ENCODE measurements around the gene FGFR2. TPM values are rescaled to one million over a fixed set of nuclear protein-coding genes. Genes with fewer than 3 reads are reported as not detected.

FGFR2 gene
- total and polyA plus RNA-seq, 2 of the 4 experiments (the other 2 are of a cell fraction), result not detected

- no peak overlapping the region for H3K9ac ChIP-seq (ENCODE audit: low read depth, low read length)
- no peak overlapping the region for H2AFZ ChIP-seq (replicated peaks; ENCODE audit: low read length, poor library complexity)
- no peak overlapping the region for H3K4me2 ChIP-seq (ENCODE audit: low read depth, low read length)
- no peak overlapping the region for H2AK5ac ChIP-seq (ENCODE audit: low read depth, low read length)
- 27% methylated on average over 3 of the region's 16 CpGs; no CpG with 5 or more reads in 1 of the 2 experiments for WGBS, 2 experiments (ENCODE audit: extremely low coverage in 2 of 2, insufficient read length in 1 of 2)
- in situ Hi-C loops (cut with MboI; ENCODE audit: low sequenced_read_pairs), result no loop called here
- no peaks in the 10 kb centered on the region for H3K36me3 ChIP-seq (ENCODE audit: control insufficient read depth, insufficient read depth, low read length)
- ChIA-PET POLR2A (ENCODE audit: unreplicated experiment) (no interaction called here), CTCF (no interaction called here)
- no peak overlapping the region for H3K23ac ChIP-seq (ENCODE audit: low read depth, low read length)
- no peaks in the 10 kb centered on the region for H3K9me1 ChIP-seq (ENCODE audit: insufficient read depth, low read length)
- no peak for TF ChIP-seq SMC3 (IDR thresholded peaks at IDR 0.05; ENCODE audit: low read depth, low read length)
- H4K5ac ChIP-seq (ENCODE audit: low read depth, low read length), result no peak overlapping the region
- no peaks in the 10 kb centered on the region for H3K27me3 ChIP-seq (ENCODE audit: control insufficient read depth, insufficient read depth, low read length)
- ATAC-seq (ENCODE audit: low read depth) (no peak), DNase-seq (no peak)
- BruUV-seq (replicated peaks), result no TSS peak
- no peak overlapping the region for H2BK20ac ChIP-seq (ENCODE audit: low read depth, low read length)
- no peak overlapping the region for H2BK5ac ChIP-seq (ENCODE audit: low read depth, low read length, poor library complexity, severe bottlenecking)
- H3K27ac ChIP-seq (ENCODE audit: insufficient read depth, low read length), result no peak overlapping the region
- H2BK120ac ChIP-seq (ENCODE audit: low read depth, low read length), result no peak overlapping the region
- no peak overlapping the region for H4K8ac ChIP-seq (ENCODE audit: low read depth in 2 of 2, low read length in 2 of 2)
- no peak overlapping the region for H2BK15ac ChIP-seq (ENCODE audit: low read depth, low read length)
- no peaks in the 10 kb centered on the region for H4K20me1 ChIP-seq (ENCODE audit: insufficient read depth, low read length)
- H3K4me3 ChIP-seq (ENCODE audit: insufficient read depth, low read depth, low read length), result no peak overlapping the region
- no peak overlapping the region for H3K14ac ChIP-seq (replicated peaks; ENCODE audit: low read depth, low read length)
- no peaks in the 10 kb centered on the region for H3K4me1 ChIP-seq (ENCODE audit: control insufficient read depth, insufficient read depth, low read length)
- H3K4ac ChIP-seq (ENCODE audit: low read depth, low read length), result no peak overlapping the region
- intact Hi-C loops (cut with micrococcal nuclease), result no loop called here
- dilution Hi-C loops (cut with HindIII; ENCODE audit: low sequenced_read_pairs, unreplicated experiment), result no loop called here
- no peak overlapping the region for H4K91ac ChIP-seq (ENCODE audit: insufficient read depth, low read depth, low read length)
- no peak overlapping the region for H2AK9ac ChIP-seq (replicated peaks; ENCODE audit: low read depth, low read length, poor library complexity)
- no peaks in the 10 kb centered on the region for H3K79me1 ChIP-seq (ENCODE audit: low read depth in 1 of 2, low read length in 2 of 2)
- H3K9me3 ChIP-seq (ENCODE audit: control insufficient read depth, insufficient read depth, low read length), result peaks cover 31% of the 10 kb centered on the region
- H3K56ac ChIP-seq (ENCODE audit: extremely low read depth, insufficient read depth, low read length), result no peak overlapping the region
- H3K18ac ChIP-seq (ENCODE audit: low read depth, low read length), result no peak overlapping the region
Observed at GRCh38 chr10:121525251-121526134, 72.8 kb downstream of the FGFR2 start.

Measured in IMR-90 (cell line).